GM18520 (cell line): Measurements from ENCODE around the gene RPUSD2.
"Not testable (repeated sequence)": the region's sequence is repeated elsewhere in the genome, so short reads cannot be mapped to it uniquely, and the experiment has no call there.

Source experiments
- ATAC-seq: cut with Tn5 transposase; IDR thresholded peaks from one replicate; pipeline ENCODE4 v1.9.1; 2021; ENCODE audit not compliant: unreplicated experiment

The RPUSD2 gene

GRCh38 chr15:40565333-40566238 lies 3.5 kb upstream of the RPUSD2 start:
- ATAC-seq, result no peak

- no peak for ATAC-seq
These were observed 2.0 kb upstream of the RPUSD2 start for GRCh38 chr15:40567111-40567510.

- no peak for ATAC-seq
These were observed 6.0 kb downstream of the RPUSD2 start for GRCh38 chr15:40575113-40575512.

GRCh38 chr15:40576914-40577313 lies 7.8 kb downstream of the RPUSD2 start:
- ATAC-seq, result not testable (repeated sequence)

- ATAC-seq, result no peak
These were observed 9.8 kb downstream of the RPUSD2 start for GRCh38 chr15:40578892-40579291.

- not testable (repeated sequence) for ATAC-seq
These were observed 12.7 kb downstream of the RPUSD2 start for GRCh38 chr15:40581796-40582195.

DNA sequence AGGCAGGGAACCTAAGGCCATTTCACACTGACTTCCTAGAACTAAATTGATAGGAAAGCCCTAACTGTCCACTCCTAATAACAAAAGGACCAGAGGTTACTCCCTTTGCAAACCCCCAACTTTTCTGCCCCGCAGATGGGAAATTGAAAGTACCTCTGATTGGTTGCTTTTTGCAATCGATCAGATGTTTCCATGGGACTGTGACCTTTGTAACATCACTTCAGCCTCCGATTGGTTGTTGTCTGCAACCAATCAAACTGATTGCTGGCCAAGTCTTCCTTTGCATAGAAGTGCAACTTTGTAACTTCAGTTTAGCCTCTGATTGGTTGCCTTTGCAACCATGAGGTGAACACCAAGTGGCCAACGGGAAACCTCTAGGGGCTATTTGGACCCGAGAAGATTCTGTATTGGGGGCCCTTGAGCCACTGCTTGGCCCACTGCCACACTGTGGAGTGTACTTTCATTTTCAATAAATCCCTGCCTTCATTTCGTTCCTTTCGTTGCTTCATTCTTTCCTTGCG lies 13.7 kb downstream of the RPUSD2 start:
- ATAC-seq, result no peak

- no peak for ATAC-seq
These were observed 15.1 kb downstream of the RPUSD2 start for GRCh38 chr15:40584191-40584590.

DNA sequence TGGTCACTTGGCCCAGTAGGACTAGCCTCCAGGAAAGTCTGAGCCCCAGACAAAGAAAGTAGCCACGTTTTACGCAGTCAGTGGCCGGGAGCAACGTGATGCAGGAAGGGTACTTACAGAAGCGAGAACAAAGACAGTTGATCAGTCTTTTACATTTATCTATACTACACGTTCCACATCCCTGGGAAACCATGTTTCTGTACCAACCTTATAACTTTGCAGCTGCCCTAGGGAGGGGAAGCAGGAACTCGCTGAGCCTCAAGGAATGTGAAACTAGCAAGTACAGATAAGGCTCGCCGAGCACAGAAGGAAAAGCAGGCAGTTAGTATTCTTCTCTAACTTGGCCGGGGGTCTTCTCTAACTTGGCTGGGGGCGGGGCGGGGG lies 21.6 kb downstream of the RPUSD2 start:
- no peak for ATAC-seq

DNA sequence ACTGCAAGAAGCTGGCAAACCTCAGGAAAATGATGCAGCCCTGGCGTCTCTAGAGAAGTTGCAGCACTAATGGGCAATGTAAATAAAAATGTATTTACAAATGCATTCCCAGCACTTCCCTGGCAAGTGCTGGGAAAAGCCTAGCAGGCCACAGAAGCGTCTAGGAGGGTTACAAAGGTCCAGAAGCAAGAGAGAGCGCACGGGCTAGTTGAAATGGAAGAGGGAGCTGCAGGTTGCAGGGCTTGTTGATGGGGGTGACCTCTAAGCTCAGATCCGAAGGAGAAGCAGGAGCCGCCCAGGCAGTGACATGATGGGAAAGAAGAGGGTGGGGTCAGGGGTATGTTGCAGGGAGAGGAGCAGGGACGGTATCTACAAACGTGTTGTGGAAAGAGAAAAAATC lies 22.3 kb downstream of the RPUSD2 start:
- ATAC-seq, result no peak

GRCh38 chr15:40593165-40593564 lies 24.1 kb downstream of the RPUSD2 start:
- no peak for ATAC-seq

DNA sequence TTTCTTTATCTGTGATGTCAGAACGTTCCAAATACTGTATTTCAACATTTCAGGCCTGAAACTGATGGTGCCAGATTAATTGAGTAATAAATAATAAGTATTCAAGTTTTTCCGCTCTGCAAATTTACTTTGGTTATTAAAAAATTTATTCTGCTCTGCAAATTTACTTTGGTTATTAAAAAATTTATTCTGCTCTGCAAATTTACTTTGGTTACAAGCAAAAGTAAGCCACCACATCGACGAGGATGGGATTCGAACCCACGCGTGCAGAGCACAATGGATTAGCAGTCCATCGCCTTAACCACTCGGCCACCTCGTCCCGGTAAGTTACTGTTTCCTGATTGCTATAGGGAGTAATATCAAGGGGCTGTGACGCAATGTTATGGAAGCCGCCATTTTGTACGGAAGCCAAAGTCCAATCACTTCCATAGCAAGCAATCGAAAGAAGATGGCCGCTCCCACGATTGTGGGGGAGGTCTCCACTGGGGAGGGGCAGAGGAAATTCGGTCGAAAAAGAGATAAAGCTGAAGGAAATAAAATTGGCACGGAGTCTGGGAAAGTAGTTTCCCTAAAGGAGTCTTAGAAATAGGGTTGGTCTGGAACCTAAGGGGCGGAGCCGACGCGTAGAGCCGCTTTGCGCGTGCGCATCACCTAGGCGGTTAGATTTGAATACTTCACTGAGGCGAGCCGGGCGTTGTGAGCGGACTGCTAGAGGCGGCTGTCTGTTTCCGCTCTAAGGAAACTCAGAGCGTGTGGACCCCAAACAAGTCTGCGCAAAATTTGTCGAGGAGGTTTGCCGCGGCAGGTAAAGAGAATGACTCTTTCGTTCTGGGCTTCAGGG lies 24.7 kb downstream of the RPUSD2 start, which contains the start of gene KNL1:
KNL1 (plus strand) TSS at position 662 of the 841 bp plus-strand sequence. CDS start 8,683 bp downstream, outside the sequence.
- peak; percentile 42 for ATAC-seq

GRCh38 chr15:40594429-40594836 lies 25.3 kb downstream of the RPUSD2 start:
- peak; percentile 29 for ATAC-seq

- no peak for ATAC-seq
These were observed 26.1 kb downstream of the RPUSD2 start for GRCh38 chr15:40595219-40595618.

DNA sequence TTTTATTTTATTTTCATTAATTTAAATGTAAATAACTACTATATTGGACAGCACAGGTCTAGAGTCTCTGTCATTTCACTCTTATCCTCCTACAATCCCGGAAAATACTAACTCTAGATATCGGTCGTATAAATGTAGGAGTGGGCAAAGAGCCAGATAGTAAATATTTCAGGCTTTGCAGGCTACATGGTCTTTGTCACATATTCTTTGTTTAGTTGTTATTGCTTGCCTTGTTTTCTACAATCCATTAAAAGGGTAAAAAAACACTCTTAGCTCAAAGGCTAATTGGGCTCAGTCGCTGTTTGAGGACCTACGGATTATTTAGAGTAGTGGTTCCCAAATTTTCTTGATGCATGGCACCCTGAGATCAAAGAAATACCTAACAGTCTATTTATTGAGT lies 26.7 kb downstream of the RPUSD2 start:
- no peak for ATAC-seq

DNA sequence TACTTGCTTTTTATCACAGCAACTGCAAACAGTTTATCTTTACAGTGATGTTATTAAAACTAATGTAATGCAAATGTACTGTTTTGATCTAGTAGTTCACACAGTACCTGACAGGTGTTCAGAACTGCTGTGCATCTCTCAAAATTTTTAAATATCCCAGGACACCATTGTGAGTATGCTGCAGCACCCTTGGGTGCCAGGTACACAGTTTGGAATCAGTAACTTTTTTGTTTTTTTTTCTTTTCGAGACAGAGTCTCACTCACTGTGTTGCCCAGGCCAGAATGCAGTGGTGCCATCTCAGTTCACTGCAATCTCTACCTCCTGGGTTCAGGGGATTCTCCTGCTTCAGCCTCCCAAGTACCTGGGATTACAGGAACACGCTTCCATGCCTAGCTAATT lies 27.9 kb downstream of the RPUSD2 start:
- ATAC-seq, result no peak

GRCh38 chr15:40598126-40598525 lies 29.0 kb downstream of the RPUSD2 start:
- ATAC-seq, result no peak

- no peak for ATAC-seq
These were observed 29.6 kb downstream of the RPUSD2 start for GRCh38 chr15:40598672-40599071.

- no peak for ATAC-seq
These were observed 31.9 kb downstream of the RPUSD2 start for GRCh38 chr15:40600956-40601355.

DNA sequence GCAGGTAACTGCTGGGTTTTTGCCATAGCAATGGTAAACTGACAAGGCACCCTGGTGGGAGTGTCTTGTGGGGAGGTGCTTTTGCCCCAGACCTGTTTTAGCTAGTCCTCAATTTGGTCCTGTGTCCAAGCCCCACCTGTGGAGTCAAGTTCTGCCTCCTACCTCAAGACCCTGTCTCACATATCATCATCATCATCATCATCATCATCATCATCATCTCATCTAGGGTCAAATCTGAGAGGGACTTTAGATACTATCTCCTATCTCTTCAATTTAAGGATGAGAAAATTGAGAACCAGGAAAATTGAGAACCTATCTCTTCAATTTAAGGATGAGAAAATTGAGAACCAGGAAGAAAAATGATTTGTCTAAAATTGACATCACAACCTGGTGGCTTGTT lies 34.8 kb downstream of the RPUSD2 start:
- ATAC-seq, result no peak

GRCh38 chr15:40613080-40613479 lies 44.0 kb downstream of the RPUSD2 start:
- no peak for ATAC-seq

DNA sequence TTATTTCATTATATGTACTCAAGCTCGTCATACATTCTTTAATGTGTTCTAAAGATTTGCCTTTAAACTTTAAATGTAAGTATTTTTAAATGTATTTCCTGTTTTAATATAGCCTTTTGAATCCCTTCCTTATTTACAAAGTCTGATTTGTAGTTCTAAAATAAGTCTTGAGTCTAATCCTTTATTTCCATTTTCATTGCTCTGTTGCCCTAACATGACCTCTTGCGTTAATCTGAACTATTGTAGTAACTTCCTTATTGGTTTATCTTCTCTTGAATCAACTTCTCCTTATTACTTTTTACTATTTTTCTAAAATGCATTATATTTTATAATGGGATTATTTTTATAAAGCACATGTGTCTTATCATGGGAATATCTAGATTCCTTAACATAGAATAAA lies 48.9 kb downstream of the RPUSD2 start:
- no peak for ATAC-seq
